GM12875 (cell line): ENCODE measurements around the gene MBOAT1.

ENCODE experiments used
- H3K4me3 ChIP-seq: one replicate; pipeline ENCODE4 v1.5.1; 2011; ENCODE audit warnings: low read depth, low read length, control low read depth
- TF ChIP-seq, protein P1 (sequence below): IDR thresholded peaks from 2 replicates; pipeline ENCODE4 v1.5.1; 2011; ENCODE audit warnings: low read depth, mild to moderate bottlenecking, control low read depth, inconsistent platforms, low read length, moderate library complexity, borderline replicate concordance; ENCODE audit not compliant: insufficient read depth

MBOAT1 gene

GRCh38 chr6:20203561-20204511 lies 8.4 kb downstream of the MBOAT1 start:
- TF ChIP-seq, protein P1, sequence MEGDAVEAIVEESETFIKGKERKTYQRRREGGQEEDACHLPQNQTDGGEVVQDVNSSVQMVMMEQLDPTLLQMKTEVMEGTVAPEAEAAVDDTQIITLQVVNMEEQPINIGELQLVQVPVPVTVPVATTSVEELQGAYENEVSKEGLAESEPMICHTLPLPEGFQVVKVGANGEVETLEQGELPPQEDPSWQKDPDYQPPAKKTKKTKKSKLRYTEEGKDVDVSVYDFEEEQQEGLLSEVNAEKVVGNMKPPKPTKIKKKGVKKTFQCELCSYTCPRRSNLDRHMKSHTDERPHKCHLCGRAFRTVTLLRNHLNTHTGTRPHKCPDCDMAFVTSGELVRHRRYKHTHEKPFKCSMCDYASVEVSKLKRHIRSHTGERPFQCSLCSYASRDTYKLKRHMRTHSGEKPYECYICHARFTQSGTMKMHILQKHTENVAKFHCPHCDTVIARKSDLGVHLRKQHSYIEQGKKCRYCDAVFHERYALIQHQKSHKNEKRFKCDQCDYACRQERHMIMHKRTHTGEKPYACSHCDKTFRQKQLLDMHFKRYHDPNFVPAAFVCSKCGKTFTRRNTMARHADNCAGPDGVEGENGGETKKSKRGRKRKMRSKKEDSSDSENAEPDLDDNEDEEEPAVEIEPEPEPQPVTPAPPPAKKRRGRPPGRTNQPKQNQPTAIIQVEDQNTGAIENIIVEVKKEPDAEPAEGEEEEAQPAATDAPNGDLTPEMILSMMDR: no peak

DNA sequence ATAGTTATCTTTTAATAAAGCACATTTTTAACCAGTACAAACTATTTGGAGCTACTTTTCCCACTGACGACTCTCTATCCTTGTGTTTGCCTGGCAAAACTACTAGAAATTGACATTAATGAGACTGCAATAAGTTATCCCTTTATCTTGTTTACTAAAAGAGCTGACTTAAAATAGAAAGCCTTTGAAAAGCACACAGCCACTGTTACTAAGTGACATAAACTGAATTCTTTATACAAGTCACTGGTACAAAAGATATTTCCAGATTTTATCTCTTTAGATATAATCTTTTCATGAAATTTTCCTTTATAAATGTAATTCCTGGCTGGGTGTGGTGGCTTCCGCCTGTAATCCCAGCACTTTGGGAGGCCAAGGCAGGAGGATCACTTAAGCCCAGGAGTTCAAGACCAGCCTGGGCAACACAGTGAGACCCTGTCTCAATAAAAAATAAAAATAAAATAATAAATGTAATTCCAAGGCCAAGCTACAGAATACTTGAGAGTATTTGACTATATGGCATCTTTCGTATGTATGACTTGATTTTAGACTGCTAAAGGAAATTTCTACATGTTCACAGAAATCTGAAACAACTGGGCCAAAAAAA lies 9.5 kb downstream of the MBOAT1 start:
- H3K4me3 ChIP-seq: no peak overlapping the region
- TF ChIP-seq, protein P1: no peak

More at GRCh38 chr6:20203561-20204511, 8.4 kb downstream of the MBOAT1 start:
- no peak overlapping the region for H3K4me3 ChIP-seq

DNA sequence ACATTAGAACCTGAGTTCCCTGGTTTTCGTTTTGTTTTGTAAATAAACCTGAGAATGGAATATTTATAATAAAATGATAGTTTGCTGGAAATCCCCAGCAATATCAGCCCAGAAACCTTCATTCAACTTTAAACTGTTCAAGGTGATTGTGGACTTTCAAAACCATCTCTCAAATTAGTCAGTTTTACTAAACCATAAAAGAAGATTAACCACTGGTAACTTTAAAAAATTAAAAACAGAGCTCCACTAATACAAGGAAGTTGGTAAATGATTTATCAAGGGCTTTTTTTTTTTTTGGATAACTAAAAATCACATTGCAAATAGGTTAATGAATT lies 10.0 kb downstream of the MBOAT1 start:
- no peak overlapping the region for H3K4me3 ChIP-seq
- TF ChIP-seq, protein P1: no peak

DNA sequence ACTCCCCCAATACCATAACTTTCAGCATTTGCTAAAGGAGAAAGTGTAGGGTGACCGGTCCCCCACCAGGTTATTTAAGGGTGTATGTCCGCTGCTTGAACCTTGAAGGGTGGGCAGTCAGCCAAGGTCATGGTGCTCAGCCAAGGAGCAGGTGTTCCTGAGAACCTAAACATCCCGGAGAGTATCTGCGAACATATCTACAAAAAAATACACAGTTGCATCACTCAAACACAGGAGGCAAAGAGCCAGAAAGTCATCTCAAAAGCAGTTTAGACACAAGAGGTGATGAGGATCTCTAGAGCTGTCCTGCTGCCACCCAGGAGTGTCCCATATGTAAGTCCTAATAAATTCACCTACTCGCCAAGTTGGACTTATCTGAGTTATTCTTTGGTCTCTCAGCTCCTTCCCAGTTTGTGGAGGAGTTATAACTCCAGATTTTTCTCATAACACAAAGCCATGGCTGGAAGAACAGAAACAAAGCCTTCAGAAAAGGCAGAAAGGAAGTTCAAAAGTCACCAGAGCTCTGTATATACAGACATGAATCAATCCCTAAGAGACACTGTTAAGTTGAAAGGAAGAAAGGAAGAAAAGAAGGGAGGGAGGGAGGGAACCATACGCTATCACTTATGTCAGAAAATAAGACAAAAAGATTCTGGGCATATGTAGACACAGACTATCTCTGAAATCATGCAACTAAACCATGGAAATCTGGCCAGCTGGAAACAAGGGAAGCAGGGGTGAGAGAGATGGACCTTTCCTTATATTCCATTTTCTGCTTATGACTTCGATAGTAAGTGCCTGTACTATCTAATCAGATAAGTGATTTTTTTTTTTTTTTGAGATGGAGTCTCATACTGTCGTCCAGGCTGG lies 11.3 kb downstream of the MBOAT1 start:
- no peak overlapping the region for H3K4me3 ChIP-seq
- TF ChIP-seq, protein P1: no peak

DNA sequence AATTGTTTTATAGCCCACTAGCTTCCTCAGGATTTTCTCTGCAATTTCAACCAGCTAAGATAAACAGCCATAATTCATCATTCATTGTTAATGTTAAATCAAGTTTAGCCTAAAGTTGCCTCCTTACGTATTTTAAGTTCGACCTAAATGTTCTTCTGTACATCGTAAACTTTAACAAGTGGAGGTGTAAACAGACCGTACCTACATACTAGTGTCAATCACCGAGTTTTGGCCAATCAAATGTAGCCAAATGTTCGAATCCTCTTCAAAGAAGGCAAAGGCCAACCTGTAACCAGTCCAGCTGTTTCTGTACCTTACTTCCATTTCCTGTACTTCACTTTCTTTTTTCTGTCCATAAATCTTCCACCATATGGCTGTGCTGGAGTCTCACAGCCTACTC lies 13.5 kb downstream of the MBOAT1 start:
- TF ChIP-seq, protein P1: no peak

GRCh38 chr6:20198156-20198774 lies 14.0 kb downstream of the MBOAT1 start:
- TF ChIP-seq, protein P1: no peak
- H3K4me3 ChIP-seq: no peak overlapping the region

More for the DNA sequence above, 13.5 kb downstream of the MBOAT1 start:
- H3K4me3 ChIP-seq: no peak overlapping the region
